Activated CD4-positive, alpha-beta T cell treated with anti-CD3 and anti-CD28 coated beads, Interleukin-10, Interleukin-2, amounts not matched to agents 100 ng/mL and 50 ng/mL, durations not matched to agents 16 hours and 8 hours (primary cell): Measurements from ENCODE around the gene CD58.
"Not testable (repeated sequence)": the region's sequence is repeated elsewhere in the genome, so short reads cannot be mapped to it uniquely, and the experiment has no call there.

ENCODE experiments used
- DNase-seq: peaks from one replicate; pipeline ENCODE4 v3.0.0-alpha.2; 2020

Gene CD58

DNA sequence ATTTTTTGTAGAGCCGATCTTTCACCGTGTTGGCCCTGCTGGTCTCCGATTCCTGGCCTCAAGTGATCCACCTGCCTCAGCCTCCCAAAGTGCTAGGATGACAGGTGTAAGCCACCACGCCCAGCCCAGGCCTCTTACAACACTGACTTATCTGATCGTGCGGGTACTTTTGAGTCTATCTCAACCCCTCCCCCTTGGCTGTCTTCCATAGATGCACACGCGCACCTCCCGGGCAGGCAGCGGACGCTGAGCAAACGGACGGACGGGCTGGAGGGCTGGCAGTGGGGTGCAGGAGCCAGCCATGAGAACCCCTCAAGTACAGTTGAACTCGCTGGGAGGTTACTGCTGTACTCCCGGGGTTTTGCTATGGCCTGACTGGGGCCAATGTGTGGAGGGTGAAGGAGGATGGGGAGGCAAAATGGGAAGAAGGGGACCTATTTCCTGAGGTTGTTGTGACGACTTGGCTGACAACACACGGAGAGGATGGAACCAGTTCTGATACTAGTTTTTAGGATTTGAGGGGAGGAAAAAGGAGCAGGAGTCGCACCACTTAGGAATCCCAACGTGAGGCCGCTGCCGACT lies 959 bp downstream of the CD58 start:
- peak; percentile 82 for DNase-seq

- no peak for DNase-seq
These were observed 1.5 kb downstream of the CD58 start for GRCh38 chr1:116569381-116569670.

DNA sequence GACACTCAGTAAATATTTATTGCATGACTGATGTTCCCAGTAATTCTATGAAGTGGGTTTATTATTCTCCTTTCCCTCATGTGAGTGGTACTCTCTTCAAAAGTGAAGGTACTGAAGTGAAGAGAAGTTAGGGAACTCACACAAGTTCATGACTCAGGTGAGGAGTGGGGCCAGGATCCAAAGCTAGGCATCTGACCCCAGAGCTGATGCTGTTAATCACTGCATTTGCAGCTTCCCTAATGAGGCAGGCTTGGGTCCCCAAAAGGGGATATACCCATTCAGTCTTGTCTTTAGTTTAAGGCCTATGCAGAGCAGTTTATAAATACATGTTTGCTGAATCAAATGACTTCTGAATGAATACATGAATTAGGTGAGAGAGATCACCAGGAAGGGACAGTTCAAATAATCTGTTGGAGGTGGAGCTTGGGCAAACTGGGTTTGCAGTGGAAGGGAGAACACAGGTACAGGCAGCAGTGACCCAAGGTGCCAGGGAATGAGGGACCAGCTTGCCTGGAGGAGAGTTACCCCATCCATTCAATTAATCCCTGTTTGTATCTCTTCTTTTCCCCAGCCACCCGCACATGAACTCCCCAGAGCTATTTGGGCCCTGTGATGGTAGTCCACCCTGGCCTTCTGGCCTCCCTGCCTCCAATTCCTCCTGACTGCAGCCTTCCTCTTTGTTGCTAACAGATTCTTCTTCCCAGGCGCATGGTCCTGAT lies 2.0 kb downstream of the CD58 start:
- no peak for DNase-seq

DNA sequence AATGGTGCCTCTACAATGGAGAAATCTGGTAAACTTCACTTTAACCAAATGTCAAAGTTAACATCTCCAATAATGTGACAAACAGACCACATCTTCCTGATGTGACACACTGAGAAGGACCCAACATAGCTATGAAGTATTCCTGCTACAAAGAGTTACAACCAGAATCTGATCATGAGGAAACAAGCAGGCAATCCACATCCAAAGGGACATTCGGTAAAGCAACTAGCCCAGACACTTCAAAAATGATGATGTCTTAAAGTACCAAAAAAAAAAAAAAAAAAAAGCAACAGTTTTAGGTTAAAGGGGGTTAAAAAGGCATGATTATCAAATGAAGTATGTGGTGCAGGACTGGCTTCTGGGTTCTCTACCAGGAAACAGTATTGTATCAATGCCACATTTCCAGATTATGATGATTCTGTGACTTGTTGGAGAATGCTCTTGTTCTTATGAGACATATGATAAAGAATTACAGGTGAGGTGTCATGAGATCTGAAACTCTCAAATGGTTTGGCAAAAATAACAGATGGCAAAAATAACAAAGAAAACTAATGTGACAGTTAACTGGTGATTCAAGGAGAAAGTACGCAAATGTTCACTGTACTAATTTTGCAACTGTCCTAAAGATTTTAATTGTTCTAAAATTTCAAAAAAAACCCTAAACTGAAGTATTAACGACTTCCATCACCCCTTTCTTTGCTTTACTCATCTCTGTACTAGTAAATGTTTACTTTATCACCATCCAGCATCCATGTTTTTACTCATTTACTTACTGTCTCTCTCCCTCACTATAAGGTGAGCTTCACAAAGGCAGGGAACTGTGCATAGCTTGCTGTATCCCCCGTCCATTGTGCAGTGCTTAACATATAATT lies 2.8 kb downstream of the CD58 start:
- DNase-seq, result peak; percentile 64

DNA sequence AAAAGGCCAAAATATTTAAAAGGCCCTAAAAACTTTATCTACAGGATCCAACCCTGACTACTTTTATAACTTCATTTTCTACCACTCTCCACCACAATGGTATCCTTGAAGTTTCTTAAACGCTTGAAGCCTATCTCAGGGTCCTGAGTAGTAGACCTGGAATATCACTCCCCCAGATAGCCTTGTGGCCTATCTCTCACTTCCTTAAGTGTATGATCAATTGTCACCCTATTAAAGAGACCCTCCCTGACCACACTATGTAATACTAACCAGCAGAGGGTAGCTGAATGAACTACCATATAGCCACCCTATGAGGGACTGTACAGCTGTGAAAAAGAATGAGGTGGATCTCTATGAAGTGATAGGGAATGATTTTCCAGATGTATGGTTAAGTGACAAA lies 5.6 kb downstream of the CD58 start:
- no peak for DNase-seq

GRCh38 chr1:116564426-116564825 lies 6.4 kb downstream of the CD58 start:
- no peak for DNase-seq

- DNase-seq, result not testable (repeated sequence)
These were observed 8.4 kb downstream of the CD58 start for GRCh38 chr1:116562465-116562864.

DNA sequence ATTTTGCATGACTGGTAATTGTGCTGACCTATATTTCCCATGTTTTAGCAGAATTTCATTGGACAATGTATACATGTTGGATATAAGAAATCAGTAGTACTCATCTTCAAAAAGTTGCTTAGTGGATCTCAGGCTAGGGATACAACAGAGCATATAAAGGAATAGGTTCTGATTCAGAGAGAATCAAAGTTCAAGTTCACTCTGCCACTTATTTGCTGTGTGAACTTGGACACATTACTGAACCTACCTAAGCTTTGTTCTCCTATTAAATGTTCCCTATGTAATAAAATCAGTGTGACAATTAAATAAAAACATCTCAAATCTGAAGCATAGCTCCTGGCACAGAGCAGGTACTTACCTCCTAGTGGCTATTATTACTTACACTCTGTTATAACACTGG lies 9.3 kb downstream of the CD58 start:
- DNase-seq, result no peak

- peak; percentile 64 for DNase-seq
These were observed 9.9 kb downstream of the CD58 start for GRCh38 chr1:116560704-116561490.

GRCh38 chr1:116559304-116559761 lies 11.5 kb downstream of the CD58 start:
- peak; percentile 67 for DNase-seq

DNA sequence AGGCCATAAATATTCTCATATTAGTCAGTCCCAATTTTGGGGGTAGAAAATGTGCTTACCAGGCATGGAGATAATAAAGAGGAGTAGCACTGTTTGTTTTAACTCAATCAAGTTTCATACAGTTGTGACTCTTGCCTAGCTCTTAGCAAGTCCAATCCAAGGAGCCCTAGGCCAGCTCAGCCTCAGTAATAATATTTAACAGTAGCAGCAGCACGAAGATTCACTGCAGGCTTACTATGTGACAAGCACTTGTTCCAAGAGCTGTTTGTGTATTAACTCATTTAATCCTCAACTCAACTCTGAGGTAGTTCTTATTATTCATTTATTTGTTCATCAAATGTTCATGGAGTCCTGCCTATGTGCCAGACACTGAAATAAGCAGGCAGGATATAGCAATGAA lies 12.3 kb downstream of the CD58 start:
- no peak for DNase-seq

GRCh38 chr1:116558140-116558549 lies 12.7 kb downstream of the CD58 start:
- DNase-seq, result peak; percentile 39

- no peak for DNase-seq
These were observed 13.4 kb downstream of the CD58 start for GRCh38 chr1:116557323-116557878.

DNA sequence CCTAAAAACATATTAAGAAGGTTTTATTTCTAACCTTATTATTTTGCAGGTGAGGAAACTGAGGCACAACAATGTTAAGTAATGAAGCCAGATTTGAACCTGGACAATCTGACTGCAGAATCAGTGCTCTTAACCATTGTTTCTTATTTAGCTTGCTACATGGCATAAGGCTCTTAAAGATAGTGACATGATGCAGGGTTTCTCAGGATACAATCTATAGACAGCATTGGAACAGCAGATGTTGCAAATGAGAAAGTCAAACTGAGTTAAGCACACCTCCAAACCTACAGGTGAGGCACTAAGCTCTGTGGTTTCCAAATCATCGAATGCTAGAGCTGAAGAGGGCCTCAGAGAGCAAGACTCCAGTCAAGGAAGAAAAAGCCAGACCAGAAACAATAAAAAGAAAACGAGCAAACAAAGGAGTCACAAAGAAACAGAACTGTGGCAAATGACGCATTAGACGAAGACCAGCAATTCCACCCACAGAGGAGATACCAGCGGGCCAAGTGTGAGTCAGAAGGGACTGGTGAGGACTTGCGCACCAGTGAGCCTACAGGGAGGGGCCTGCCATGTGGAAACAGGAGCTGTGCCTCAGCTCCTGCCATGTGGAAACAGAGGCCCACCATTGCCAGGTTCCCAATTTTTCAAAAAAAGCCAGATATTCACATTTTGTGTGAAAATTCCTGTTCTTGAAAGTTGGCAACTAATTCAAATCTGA lies 14.4 kb downstream of the CD58 start:
- peak; percentile 97 for DNase-seq

DNA sequence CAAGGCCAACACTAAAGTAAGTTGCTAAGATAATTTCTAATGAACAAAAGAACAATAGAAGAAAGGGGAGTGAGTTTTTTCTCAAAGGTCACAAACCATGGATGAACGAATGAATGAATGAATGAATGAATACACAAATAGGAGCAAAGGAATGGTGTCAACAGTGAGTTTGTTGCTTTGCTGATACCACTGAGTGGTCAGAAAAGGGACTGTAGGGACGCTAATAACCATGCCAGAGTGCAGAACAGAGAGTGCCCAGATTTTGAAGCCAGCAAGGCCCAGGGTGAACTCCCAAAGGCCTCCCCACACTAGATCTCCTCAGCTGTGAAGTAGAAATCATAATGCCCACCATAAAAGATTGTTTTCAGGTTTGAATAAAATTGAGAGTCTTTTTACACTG lies 15.9 kb downstream of the CD58 start:
- no peak for DNase-seq

DNA sequence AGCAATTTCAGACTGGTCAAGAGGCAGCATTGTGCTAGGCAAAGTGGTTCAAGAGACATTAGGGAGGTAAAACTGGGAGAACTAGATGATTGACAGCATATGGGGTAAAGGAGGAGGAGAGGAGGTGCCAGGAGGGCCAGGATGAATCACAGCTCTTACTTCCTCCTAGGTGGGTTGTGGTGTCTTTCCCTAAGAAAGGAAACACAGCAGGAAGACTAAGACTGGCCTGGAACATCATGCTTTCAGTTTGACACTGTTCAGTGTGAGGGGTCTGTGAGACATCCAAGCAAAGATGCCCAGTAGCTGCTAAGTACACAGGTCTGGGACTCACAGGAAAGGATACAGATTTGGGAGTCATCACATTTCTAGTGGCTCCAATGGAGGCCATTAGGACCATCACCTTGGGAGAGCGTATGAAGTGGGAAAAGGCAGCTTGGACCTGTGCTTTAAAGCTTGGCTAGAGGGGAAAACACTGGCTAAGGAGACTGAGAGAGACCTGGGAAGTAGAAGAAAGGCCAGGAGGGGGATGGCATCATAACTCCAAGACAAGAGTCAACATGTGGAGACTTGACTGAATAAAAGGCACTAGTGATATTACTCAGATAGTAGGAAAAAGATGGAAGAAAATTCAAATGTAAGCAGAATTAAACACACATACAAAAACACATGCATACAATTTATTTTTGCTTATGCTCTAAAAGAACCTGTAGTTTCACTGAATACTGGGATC lies 17.3 kb downstream of the CD58 start:
- DNase-seq, result no peak

GRCh38 chr1:116546354-116546977 lies 24.4 kb downstream of the CD58 start:
- DNase-seq, result no peak

DNA sequence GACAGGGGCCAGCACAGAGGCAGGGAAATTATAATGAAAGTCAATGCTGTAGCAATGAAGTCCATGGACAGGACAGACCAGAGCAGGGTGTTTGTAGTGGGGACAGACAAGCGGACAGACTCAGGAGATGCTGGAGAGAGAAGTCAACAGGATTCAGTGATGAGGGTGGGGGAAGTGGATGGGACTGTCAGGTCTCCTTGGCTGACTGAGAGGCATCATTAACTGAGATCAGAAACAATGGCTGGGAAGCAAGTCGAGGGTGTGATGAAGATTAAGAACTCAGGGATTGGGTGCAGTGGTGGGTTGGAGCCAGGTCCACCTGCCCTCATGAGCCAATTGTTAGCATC lies 25.5 kb downstream of the CD58 start:
- DNase-seq, result no peak

- peak; percentile 70 for DNase-seq
These were observed 26.1 kb downstream of the CD58 start for GRCh38 chr1:116544588-116545358.

- peak; percentile 42 for DNase-seq
These were observed 30.7 kb downstream of the CD58 start for GRCh38 chr1:116540088-116540487.
